ENCODE results near the gene TICAM1. TPM values are rescaled to one million over a fixed set of nuclear protein-coding genes. Genes with fewer than 3 reads are reported as not detected.

The TICAM1 gene
- total and polyA plus RNA-seq, 10 of the 15 experiments (the other 5 are each of a cell fraction or from before 2014, with no cell fraction given): 0.31 to 31.1 (median 5.3) TPM

DNA sequence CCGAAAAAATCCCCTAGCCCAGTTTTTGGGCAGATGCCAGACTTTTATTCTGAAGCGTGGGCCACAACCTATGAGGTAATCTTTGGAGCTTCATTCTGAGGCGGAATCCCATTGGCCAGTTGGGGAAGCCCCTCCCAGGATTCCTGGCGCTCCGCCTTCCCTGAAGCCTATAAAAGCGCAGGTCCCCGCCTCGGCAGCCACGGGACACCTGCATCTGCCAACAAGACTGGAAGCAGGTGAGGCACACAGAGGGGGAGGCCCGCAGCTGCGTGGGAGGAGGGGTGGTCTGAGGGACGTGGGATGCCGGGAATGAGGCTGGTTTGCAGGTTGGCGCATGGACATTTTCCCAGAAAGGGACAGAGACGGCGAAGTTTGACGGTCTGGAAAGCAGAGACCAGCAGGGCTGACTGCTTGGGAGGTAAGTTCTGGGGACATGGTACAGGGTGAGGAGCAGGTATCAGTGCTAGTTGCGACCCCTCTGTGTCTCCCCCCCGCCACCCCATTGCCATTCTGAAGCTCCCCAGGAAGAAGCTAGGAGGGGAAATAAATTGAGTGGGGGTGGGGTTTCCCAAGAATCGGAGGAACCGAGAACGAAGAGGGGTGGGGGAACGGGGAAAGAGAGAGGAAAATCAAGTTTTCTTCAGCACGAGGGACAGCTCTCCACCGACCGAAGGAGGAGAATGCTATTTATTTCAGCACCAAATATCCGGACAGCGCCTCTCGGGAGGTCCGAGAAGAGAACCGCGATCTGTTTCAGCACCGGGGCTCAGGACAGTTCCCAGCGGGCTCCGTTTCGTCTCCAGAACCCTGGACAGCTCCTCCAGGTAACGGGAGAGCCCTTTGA is 62.4 kb downstream of the TICAM1 start:
- Histone ChIP-seq H3K36me3 (ENCODE audit: control insufficient read depth in 2 of 2, insufficient read depth in 2 of 2, low read length in 1 of 2) (no peaks in the 10 kb centered on the region), H3K4me3 (no peak overlapping the region), H3K4me2 (ENCODE audit: control insufficient read depth, insufficient read depth) (no peak overlapping the region), H4K20me1 (ENCODE audit: control insufficient read depth, insufficient read depth) (no peaks in the 10 kb centered on the region; the same call in 1 of the 2 replicates), H3K9ac (ENCODE audit: control insufficient read depth, insufficient read depth, low read length) (no peak overlapping the region), H3K9me3 (replicated peaks; ENCODE audit: control insufficient read depth, insufficient read depth, low read length) (no peaks in the 10 kb centered on the region; the same call in 2 of the 3 replicates), H3K4me1 (ENCODE audit: control insufficient read depth, insufficient read depth, low read length) (no peaks in the 10 kb centered on the region), H3K27me3 (replicated peaks in 1 of 2; ENCODE audit: control insufficient read depth in 2 of 2, insufficient read depth in 2 of 2, low read length in 1 of 2) (peaks cover 0 to 1% of the 10 kb centered on the region in 2 experiments; a peak in 1 of 4 replicates), H3K27ac (ENCODE audit: control insufficient read depth, insufficient read depth) (no peak overlapping the region), H2AFZ (ENCODE audit: control insufficient read depth, low read depth, low read length) (no peak overlapping the region), H3K79me2 (ENCODE audit: control insufficient read depth, insufficient read depth, low read length) (no peaks in the 10 kb centered on the region)
- ATAC-seq: peak; percentile 29; the same call in 2 of the 3 replicates
- intact Hi-C loops (cut with micrococcal nuclease; ENCODE audit: unreplicated experiment): no loop called here
- ChIA-PET POLR2A (interaction anchor here (0.6 to 1.0 kb wide), 3 partner anchors 31 to 87 kb away, joined by 3 to 5 read pairs (median 3); no protein-coding TSS in a partner anchor), RAD21 (ENCODE audit: unreplicated experiment) (no interaction called here), CTCF (interaction anchor here (0.6 to 1.4 kb wide), 4 partner anchors 8 to 22 kb away, joined by 3 to 5 read pairs (median 3); partner anchors contain the start of gene FEM1A), SMC1A (ENCODE audit: uncharacterized antibody, unreplicated experiment) (interaction anchor here (0.7 to 1.8 kb wide), 5 partner anchors 8 to 45 kb away, joined by 3 to 4 read pairs (median 3); partner anchors contain the start of gene FEM1A)
- WGBS (ENCODE audit: insufficient coverage, insufficient replicate concordance, low lambda C conversion rate, missing lambda C conversion rate): 16% methylated on average over 32 of the region's 37 CpGs
- no TSS peak for BruUV-seq (replicated peaks)
- in situ Hi-C loops (cut with MboI): no loop called here
- DNase-seq (ENCODE audit: low read depth, low spot score): no peak
- peak; percentile 89 for FAIRE-seq
- TF ChIP-seq NR2C2 (IDR thresholded peaks at IDR 0.05; ENCODE audit: borderline replicate concordance, control insufficient read depth, insufficient read length, low read depth) (no peak), KAT2A (conservative IDR thresholded peaks at IDR 0.05; ENCODE audit: control insufficient read depth, low read depth, low read length) (no peak), HSF1 (IDR thresholded peaks at IDR 0.05; ENCODE audit: low read depth, low read length) (0 out of 2 replicates have a peak, but pooled peaks have one; percentile 42), SIN3A (IDR thresholded peaks at IDR 0.05; ENCODE audit: low read depth, low read length) (peak; percentile 100), KDM1A (IDR thresholded peaks at IDR 0.05; ENCODE audit: borderline replicate concordance) (no peak), MTA3 (IDR thresholded peaks at IDR 0.05; ENCODE audit: borderline replicate concordance, low read length) (no peak), CREM (IDR thresholded peaks at IDR 0.05; ENCODE audit: low read depth) (no peak), TCF7 (IDR thresholded peaks at IDR 0.05; ENCODE audit: borderline replicate concordance) (no peak), EZH2 (IDR thresholded peaks at IDR 0.05; ENCODE audit: borderline replicate concordance, control insufficient read depth, low read depth, low read length) (no peak), IKZF2 (IDR thresholded peaks at IDR 0.05) (0 out of 4 replicates have a peak, but pooled peaks of 1 of the 2 experiments have one; percentile 11), TCF3 (IDR thresholded peaks at IDR 0.05; ENCODE audit: borderline replicate concordance, insufficient read depth, low read depth, low read length) (no peak), SMARCA5 (IDR thresholded peaks at IDR 0.05) (no peak), YBX1 (IDR thresholded peaks at IDR 0.05) (no peak), CHD4 (IDR thresholded peaks at IDR 0.05) (no peak), ZZZ3 (IDR thresholded peaks at IDR 0.05; ENCODE audit: control insufficient read depth, insufficient read length, low read depth) (no peak), SP1 (IDR thresholded peaks at IDR 0.05; ENCODE audit: low read depth, low read length) (no peak), FOXK2 (IDR thresholded peaks at IDR 0.05) (no peak), POU2F2 (IDR thresholded peaks at IDR 0.05; ENCODE audit: borderline replicate concordance, low read depth, low read length) (no peak), TCF12 (IDR thresholded peaks at IDR 0.05; ENCODE audit: low read depth, low read length) (0 out of 2 replicates have a peak, but pooled peaks have one; percentile 15), JUND (IDR thresholded peaks at IDR 0.05; ENCODE audit: low read depth, low read length) (no peak)
- TF ChIP-seq, protein P1, sequence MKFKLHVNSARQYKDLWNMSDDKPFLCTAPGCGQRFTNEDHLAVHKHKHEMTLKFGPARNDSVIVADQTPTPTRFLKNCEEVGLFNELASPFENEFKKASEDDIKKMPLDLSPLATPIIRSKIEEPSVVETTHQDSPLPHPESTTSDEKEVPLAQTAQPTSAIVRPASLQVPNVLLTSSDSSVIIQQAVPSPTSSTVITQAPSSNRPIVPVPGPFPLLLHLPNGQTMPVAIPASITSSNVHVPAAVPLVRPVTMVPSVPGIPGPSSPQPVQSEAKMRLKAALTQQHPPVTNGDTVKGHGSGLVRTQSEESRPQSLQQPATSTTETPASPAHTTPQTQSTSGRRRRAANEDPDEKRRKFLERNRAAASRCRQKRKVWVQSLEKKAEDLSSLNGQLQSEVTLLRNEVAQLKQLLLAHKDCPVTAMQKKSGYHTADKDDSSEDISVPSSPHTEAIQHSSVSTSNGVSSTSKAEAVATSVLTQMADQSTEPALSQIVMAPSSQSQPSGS (IDR thresholded peaks at IDR 0.05; ENCODE audit: low read length): no peak
- TF ChIP-seq, protein P2, sequence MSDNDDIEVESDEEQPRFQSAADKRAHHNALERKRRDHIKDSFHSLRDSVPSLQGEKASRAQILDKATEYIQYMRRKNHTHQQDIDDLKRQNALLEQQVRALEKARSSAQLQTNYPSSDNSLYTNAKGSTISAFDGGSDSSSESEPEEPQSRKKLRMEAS (IDR thresholded peaks at IDR 0.05; ENCODE audit: low read depth, low read length): peak; percentile 61; the same call in 1 of the 2 replicates
